ENCODE measurements around the gene EFCAB11.

DNA sequence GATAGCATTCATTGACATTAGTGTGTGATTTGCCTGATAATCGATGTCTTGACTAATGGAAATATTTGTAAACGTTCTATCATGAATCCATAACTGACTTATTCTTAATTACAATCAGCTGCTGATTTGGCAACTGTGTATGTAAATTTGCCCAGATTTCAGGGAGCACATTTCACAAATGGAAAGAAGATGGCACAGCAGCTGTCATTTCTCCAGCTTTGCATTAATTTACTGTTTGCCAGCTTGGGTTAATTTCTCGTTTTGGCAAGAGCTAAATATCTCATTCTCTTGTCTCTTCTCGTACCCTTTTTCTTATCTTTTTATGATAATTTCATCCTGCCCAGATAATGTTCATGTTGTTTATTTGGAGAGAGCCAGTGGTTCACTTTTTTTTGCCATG is 24.1 kb upstream of the EFCAB11 start:
- TF ChIP-seq, protein P1, sequence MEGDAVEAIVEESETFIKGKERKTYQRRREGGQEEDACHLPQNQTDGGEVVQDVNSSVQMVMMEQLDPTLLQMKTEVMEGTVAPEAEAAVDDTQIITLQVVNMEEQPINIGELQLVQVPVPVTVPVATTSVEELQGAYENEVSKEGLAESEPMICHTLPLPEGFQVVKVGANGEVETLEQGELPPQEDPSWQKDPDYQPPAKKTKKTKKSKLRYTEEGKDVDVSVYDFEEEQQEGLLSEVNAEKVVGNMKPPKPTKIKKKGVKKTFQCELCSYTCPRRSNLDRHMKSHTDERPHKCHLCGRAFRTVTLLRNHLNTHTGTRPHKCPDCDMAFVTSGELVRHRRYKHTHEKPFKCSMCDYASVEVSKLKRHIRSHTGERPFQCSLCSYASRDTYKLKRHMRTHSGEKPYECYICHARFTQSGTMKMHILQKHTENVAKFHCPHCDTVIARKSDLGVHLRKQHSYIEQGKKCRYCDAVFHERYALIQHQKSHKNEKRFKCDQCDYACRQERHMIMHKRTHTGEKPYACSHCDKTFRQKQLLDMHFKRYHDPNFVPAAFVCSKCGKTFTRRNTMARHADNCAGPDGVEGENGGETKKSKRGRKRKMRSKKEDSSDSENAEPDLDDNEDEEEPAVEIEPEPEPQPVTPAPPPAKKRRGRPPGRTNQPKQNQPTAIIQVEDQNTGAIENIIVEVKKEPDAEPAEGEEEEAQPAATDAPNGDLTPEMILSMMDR (IDR thresholded peaks at IDR 0.05): no peak
- TF ChIP-seq POLR2A (IDR thresholded peaks at IDR 0.05): no peak
